HepG2 (cell line): ENCODE results near the gene MEX3A. TPM values are rescaled to one million over a fixed set of nuclear protein-coding genes. Genes with fewer than 3 reads are reported as not detected.

Experiments used
- ARNTL ChIP-seq: sonication (generic); formaldehyde crosslinking; IDR thresholded peaks from 2 replicates; pipeline ENCODE4 v1.4.0; 2020; ENCODE audit warnings: mild to moderate bottlenecking, missing genetic modification reagents
- BRD4 ChIP-seq: sonication (generic); formaldehyde crosslinking; IDR thresholded peaks from 2 replicates; pipeline ENCODE4 v1.4.0; 2020; ENCODE audit warnings: missing genetic modification reagents
- ETV6 ChIP-seq: sonication (generic); formaldehyde crosslinking; conservative IDR thresholded peaks from 2 replicates; pipeline ENCODE4 v1.4.0; 2020; ENCODE audit warnings: missing genetic modification reagents
- JARID2 ChIP-seq: sonication (generic); formaldehyde crosslinking; IDR thresholded peaks from 2 replicates; pipeline ENCODE4 v1.8.1; 2023; ENCODE audit warnings: missing genetic modification reagents, inconsistent platforms; ENCODE audit not compliant: insufficient replicate concordance
- PAWR ChIP-seq: sonication (generic); formaldehyde crosslinking; IDR thresholded peaks from 2 replicates; pipeline ENCODE4 v1.4.0; 2020; ENCODE audit warnings: missing genetic modification reagents, mild to moderate bottlenecking, borderline replicate concordance
- PLRG1 ChIP-seq: fragments of 450-650 bp; conservative IDR thresholded peaks from 2 replicates; pipeline ENCODE4 v1.6.1; 2016
- ZNF234 ChIP-seq: sonication (generic); formaldehyde crosslinking; conservative IDR thresholded peaks from 2 replicates; pipeline ENCODE4 v1.5.1; 2020; ENCODE audit warnings: mild to moderate bottlenecking, missing genetic modification reagents
- ZNF605 ChIP-seq: sonication (generic); formaldehyde crosslinking; IDR thresholded peaks from 2 replicates; pipeline ENCODE4 v1.8.0; 2022; ENCODE audit warnings: mild to moderate bottlenecking, missing genetic modification reagents
- ZNF761 ChIP-seq: sonication (generic); formaldehyde crosslinking; conservative IDR thresholded peaks from 2 replicates; pipeline ENCODE4 v1.4.0; 2020; ENCODE audit warnings: mild to moderate bottlenecking, missing genetic modification reagents
- polyA plus RNA-seq, 8 experiments: library from polyadenylated mRNA; depleted of rRNA in 3 of 8; stranded (reverse) in 7 of 8; unstranded in 1 of 8; fragments of >200 nt; fragmentation: Illumina TruSeq in 4 of 8; extraction: Trizol in 4 of 8; gene quantifications; 2 replicates each; pipeline versions ENCODE4 v1.2.1 to v1.2.3, GENCODE V29; 2011 to 2016; ENCODE audit warnings: low read depth in 4 of 8, missing spikeins in 1 of 8, mixed read lengths in 1 of 8; ENCODE audit not compliant: insufficient read depth in 1 of 8
- total RNA-seq, 5 experiments: library from RNA; depleted of rRNA; stranded (reverse); fragments of >200 nt; fragmentation: Illumina TruSeq; extraction: Trizol; gene quantifications; 2 replicates each; pipeline ENCODE4 v1.2.3, GENCODE V29; 2016; ENCODE audit warnings: low read depth in 1 of 5
- TF ChIP-seq, protein P1 (sequence below): sonication (generic); formaldehyde crosslinking; IDR thresholded peaks from 2 replicates; pipeline ENCODE4 v1.4.0; 2020; ENCODE audit warnings: missing genetic modification reagents, borderline replicate concordance
- TF ChIP-seq, protein P2 (sequence below): sonication (generic); formaldehyde crosslinking; IDR thresholded peaks from 2 replicates; pipeline ENCODE4 v1.4.0; 2020; ENCODE audit warnings: missing genetic modification reagents, mild to moderate bottlenecking, borderline replicate concordance
- TF ChIP-seq, protein P3 (sequence below): sonication (generic); formaldehyde crosslinking; IDR thresholded peaks from 2 replicates; pipeline ENCODE4 v1.5.1; 2020; ENCODE audit warnings: mild to moderate bottlenecking, missing genetic modification reagents
- TF ChIP-seq, protein P4 (sequence below): sonication (generic); formaldehyde crosslinking; IDR thresholded peaks from 2 replicates; pipeline ENCODE4 v1.4.0; 2020; ENCODE audit warnings: mild to moderate bottlenecking, missing genetic modification reagents
- TF ChIP-seq, protein P5 (sequence below): sonication (generic); formaldehyde crosslinking; IDR thresholded peaks from 2 replicates; pipeline ENCODE4 v1.4.0; 2020; ENCODE audit warnings: missing genetic modification reagents
- TF ChIP-seq, protein P6 (sequence below): sonication (generic); formaldehyde crosslinking; IDR thresholded peaks from 2 replicates; pipeline ENCODE4 v1.4.0; 2020; ENCODE audit warnings: missing genetic modification reagents
- TF ChIP-seq, protein P7 (sequence below): IDR thresholded peaks from 2 replicates; pipeline ENCODE4 v1.6.1; 2016; ENCODE audit warnings: low read depth

The MEX3A gene
- total and polyA plus RNA-seq, 2 of the 13 experiments (the other 11 are each of a cell fraction or from before 2014, with no cell fraction given) = 7.6 to 9.1 TPM

DNA sequence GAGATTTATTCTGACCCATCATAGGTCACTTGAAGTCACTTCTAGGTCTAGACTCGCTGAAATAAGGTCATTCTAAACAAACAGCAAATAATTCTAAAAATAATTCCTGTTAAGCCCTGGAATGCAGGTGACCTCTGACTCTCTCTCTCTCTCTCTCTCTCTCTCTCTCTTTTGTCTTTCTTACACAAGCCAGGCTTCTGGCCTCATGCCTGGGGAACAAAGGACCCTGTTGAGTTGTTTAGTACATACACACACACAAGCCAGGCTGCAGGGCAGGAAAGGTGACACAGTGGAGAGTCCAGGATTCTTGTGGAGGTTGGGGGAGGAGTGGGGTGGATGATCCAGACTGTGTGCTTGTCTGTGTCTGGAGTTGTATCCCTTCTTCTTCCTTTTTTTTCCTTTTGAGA is 4.0 kb upstream of the MEX3A start (continued):
- TF ChIP-seq, protein P1, sequence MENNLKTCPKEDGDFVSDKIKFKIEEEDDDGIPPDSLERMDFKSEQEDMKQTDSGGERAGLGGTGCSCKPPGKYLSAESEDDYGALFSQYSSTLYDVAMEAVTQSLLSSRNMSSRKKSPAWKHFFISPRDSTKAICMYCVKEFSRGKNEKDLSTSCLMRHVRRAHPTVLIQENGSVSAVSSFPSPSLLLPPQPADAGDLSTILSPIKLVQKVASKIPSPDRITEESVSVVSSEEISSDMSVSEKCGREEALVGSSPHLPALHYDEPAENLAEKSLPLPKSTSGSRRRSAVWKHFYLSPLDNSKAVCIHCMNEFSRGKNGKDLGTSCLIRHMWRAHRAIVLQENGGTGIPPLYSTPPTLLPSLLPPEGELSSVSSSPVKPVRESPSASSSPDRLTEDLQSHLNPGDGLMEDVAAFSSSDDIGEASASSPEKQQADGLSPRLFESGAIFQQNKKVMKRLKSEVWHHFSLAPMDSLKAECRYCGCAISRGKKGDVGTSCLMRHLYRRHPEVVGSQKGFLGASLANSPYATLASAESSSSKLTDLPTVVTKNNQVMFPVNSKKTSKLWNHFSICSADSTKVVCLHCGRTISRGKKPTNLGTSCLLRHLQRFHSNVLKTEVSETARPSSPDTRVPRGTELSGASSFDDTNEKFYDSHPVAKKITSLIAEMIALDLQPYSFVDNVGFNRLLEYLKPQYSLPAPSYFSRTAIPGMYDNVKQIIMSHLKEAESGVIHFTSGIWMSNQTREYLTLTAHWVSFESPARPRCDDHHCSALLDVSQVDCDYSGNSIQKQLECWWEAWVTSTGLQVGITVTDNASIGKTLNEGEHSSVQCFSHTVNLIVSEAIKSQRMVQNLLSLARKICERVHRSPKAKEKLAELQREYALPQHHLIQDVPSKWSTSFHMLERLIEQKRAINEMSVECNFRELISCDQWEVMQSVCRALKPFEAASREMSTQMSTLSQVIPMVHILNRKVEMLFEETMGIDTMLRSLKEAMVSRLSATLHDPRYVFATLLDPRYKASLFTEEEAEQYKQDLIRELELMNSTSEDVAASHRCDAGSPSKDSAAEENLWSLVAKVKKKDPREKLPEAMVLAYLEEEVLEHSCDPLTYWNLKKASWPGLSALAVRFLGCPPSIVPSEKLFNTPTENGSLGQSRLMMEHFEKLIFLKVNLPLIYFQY (CRISPR knock-in tag) = peak; percentile 68; the same call in 1 of the 2 replicates
- TF ChIP-seq ZNF605 (peak; percentile 75), ETV6 (0 out of 2 replicates have a peak, but pooled peaks have one; percentile 59), BRD4 (CRISPR knock-in tag) (no peak), ARNTL (CRISPR knock-in tag) (peak; percentile 78), PAWR (CRISPR knock-in tag) (no peak), JARID2 (CRISPR knock-in tag) (peak; percentile 81), ZNF761 (CRISPR knock-in tag) (no peak), PLRG1 (no peak), ZNF234 (no peak)
- TF ChIP-seq, protein P2, sequence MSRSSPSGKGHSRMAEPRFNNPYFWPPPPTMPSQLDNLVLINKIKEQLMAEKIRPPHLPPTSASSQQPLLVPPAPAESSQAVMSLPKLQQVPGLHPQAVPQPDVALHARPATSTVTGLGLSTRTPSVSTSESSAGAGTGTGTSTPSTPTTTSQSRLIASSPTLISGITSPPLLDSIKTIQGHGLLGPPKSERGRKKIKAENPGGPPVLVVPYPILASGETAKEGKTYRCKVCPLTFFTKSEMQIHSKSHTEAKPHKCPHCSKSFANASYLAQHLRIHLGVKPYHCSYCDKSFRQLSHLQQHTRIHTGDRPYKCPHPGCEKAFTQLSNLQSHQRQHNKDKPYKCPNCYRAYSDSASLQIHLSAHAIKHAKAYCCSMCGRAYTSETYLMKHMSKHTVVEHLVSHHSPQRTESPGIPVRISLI (CRISPR knock-in tag) = no peak; the same call in 1 of the 2 replicates
- TF ChIP-seq, protein P3, sequence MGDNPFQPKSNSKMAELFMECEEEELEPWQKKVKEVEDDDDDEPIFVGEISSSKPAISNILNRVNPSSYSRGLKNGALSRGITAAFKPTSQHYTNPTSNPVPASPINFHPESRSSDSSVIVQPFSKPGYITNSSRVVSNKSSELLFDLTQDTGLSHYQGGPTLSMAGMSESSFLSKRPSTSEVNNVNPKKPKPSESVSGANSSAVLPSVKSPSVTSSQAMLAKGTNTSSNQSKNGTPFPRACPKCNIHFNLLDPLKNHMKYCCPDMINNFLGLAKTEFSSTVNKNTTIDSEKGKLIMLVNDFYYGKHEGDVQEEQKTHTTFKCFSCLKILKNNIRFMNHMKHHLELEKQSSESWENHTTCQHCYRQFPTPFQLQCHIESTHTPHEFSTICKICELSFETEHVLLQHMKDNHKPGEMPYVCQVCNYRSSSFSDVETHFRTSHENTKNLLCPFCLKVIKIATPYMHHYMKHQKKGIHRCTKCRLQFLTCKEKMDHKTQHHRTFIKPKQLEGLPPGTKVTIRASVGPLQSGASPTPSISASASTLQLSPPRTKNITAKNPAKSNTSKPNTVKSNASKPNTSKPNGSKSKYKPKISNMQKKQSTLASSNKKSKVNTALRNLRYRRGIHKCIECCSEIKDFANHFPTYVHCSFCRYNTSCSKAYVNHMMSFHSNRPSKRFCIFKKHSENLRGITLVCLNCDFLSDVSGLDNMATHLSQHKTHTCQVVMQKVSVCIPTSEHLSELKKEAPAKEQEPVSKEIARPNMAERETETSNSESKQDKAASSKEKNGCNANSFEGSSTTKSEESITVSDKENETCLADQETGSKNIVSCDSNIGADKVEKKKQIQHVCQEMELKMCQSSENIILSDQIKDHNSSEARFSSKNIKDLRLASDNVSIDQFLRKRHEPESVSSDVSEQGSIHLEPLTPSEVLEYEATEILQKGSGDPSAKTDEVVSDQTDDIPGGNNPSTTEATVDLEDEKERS (CRISPR knock-in tag) = no peak
- TF ChIP-seq, protein P4, sequence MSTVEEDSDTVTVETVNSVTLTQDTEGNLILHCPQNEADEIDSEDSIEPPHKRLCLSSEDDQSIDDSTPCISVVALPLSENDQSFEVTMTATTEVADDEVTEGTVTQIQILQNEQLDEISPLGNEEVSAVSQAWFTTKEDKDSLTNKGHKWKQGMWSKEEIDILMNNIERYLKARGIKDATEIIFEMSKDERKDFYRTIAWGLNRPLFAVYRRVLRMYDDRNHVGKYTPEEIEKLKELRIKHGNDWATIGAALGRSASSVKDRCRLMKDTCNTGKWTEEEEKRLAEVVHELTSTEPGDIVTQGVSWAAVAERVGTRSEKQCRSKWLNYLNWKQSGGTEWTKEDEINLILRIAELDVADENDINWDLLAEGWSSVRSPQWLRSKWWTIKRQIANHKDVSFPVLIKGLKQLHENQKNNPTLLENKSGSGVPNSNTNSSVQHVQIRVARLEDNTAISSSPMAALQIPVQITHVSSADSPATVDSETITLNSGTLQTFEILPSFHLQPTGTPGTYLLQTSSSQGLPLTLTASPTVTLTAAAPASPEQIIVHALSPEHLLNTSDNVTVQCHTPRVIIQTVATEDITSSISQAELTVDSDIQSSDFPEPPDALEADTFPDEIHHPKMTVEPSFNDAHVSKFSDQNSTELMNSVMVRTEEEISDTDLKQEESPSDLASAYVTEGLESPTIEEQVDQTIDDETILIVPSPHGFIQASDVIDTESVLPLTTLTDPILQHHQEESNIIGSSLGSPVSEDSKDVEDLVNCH (CRISPR knock-in tag) = no peak
- TF ChIP-seq, protein P5, sequence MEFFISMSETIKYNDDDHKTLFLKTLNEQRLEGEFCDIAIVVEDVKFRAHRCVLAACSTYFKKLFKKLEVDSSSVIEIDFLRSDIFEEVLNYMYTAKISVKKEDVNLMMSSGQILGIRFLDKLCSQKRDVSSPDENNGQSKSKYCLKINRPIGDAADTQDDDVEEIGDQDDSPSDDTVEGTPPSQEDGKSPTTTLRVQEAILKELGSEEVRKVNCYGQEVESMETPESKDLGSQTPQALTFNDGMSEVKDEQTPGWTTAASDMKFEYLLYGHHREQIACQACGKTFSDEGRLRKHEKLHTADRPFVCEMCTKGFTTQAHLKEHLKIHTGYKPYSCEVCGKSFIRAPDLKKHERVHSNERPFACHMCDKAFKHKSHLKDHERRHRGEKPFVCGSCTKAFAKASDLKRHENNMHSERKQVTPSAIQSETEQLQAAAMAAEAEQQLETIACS (CRISPR knock-in tag) = no peak
- TF ChIP-seq, protein P6, sequence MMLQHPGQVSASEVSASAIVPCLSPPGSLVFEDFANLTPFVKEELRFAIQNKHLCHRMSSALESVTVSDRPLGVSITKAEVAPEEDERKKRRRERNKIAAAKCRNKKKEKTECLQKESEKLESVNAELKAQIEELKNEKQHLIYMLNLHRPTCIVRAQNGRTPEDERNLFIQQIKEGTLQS (CRISPR knock-in tag) = no peak
- TF ChIP-seq, protein P7, sequence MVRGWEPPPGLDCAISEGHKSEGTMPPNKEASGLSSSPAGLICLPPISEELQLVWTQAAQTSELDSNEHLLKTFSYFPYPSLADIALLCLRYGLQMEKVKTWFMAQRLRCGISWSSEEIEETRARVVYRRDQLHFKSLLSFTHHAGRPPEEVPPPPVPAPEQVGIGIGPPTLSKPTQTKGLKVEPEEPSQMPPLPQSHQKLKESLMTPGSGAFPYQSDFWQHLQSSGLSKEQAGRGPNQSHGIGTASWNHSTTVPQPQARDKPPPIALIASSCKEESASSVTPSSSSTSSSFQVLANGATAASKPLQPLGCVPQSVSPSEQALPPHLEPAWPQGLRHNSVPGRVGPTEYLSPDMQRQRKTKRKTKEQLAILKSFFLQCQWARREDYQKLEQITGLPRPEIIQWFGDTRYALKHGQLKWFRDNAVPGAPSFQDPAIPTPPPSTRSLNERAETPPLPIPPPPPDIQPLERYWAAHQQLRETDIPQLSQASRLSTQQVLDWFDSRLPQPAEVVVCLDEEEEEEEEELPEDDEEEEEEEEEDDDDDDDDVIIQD (CRISPR knock-in tag) = peak; percentile 48
